Rectal smooth muscle tissue (tissue), 1 donor: Measurements from ENCODE around the gene BRD9.
"Not testable (repeated sequence)": the region's sequence is repeated elsewhere in the genome, so short reads cannot be mapped to it uniquely, and the experiment has no call there.

Source experiments
- H3K27ac ChIP-seq: one replicate; pipeline ENCODE4 v1.7.0; 2013; ENCODE audit warnings: low read depth, low read length, inconsistent platforms
- H3K27me3 ChIP-seq: one replicate; pipeline ENCODE4 v1.7.0; 2013; ENCODE audit warnings: low read length; ENCODE audit not compliant: control insufficient read depth, insufficient read depth
- H3K36me3 ChIP-seq: one replicate; pipeline ENCODE4 v1.7.0; 2013; ENCODE audit warnings: low read length; ENCODE audit not compliant: control insufficient read depth, insufficient read depth
- H3K4me1 ChIP-seq: one replicate; pipeline ENCODE4 v1.7.0; 2013; ENCODE audit warnings: low read length; ENCODE audit not compliant: control insufficient read depth, insufficient read depth
- H3K4me3 ChIP-seq: one replicate; pipeline ENCODE4 v1.7.0; 2013; ENCODE audit warnings: low read length
- H3K9ac ChIP-seq: one replicate; pipeline ENCODE4 v1.7.0; 2013; ENCODE audit warnings: low read length

The BRD9 gene

DNA sequence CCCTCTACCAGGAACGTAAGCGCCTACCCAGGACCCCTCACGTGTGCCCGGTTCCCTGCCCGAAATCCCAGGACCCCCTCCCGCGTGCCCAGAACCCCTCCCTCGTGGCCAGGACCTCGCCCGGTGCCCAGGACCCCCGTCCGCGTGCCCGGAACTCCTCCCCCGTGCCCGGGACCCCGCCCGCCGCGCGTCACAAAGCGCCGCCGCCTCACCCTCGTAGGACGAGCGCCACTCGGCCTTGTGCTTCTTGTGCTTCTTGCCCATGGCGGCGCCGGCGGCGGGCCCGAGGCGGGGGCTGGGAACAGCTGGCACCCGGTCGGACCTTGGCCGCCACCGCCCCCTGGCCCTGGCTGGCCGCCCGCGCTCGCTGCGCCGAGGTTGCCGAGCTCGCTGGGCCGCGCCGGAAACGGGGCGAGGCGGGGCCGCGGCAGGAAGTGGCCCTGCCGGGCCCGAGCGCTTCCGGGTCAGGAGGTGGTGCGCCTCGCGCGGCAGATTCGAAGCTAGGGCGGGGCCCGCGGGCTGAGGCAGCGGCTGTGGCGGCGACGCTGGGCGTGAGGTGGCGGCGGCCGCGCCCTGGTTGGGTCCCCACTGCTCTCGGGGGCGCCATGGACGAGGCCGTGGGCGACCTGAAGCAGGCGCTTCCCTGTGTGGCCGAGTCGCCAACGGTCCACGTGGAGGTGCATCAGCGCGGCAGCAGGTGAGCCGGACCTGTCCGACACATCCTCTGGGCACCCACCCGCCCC is at the start of gene BRD9, which contains the start of gene TRIP13:
Gene BRD9 (minus strand): TSS at position 408 of the 743 bp plus-strand sequence. CDS start 144 bp downstream, at position 264.
Gene TRIP13 (plus strand): TSS at position 491 of the 743 bp plus-strand sequence. CDS start 115 bp downstream, at position 606.
- Histone ChIP-seq H3K4me3 (peak within 1 kb of the TSS; percentile 85), H3K27me3 (no peaks in the 10 kb centered on the region), H3K36me3 (peaks cover 13% of the 10 kb centered on the region), H3K4me1 (peaks cover 5% of the 10 kb centered on the region), H3K27ac (peak within 1 kb of the TSS; percentile 75), H3K9ac (peak within 1 kb of the TSS; percentile 34)

DNA sequence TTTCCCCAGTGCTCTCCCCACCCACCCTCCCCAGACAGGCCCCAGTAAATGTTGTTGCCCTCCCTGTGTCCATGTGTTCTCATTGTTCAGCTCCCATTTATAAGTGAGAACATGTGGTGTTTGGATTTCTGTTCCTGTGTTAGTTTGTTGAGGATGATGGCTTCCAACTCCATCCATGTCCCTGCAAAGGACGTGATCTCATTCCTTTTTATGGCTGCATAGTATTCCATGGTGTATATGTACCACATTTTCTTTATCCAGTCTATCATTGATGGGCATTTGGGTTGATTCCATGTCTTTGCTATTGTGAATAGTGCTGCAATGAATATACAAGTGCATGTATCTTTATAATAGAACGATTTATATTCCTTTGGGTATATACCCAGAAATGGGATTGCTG is 48.1 kb upstream of the BRD9 start:
- H3K4me1 ChIP-seq, H3K4me3 ChIP-seq, H3K27me3 ChIP-seq, H3K9ac ChIP-seq, H3K36me3 ChIP-seq, H3K27ac ChIP-seq: not testable (repeated sequence)

DNA sequence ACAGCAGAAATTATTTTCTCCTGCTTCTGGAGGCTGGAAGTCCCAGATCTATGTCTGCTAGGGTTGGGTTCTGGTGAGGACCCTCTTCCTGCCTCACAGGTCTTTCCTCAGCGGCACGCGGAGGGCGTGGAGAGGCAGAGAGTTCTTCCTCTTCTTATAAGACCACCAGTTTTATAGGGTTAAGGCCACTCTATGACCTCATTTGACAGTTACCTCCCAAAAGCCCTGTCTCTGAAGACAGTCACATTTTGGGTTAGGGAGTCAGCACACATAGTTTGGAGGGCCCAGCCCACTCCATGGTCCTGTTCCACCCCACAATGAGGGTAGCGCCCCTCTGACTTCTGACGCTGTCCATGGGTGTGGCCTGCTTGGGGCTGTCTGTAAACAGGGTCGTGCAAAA is 46.8 kb upstream of the BRD9 start:
- Histone ChIP-seq H3K27me3 (peaks cover 2% of the 10 kb centered on the region), H3K27ac (no peak overlapping the region), H3K9ac (no peak overlapping the region), H3K4me1 (no peaks in the 10 kb centered on the region), H3K36me3 (no peaks in the 10 kb centered on the region), H3K4me3 (no peak overlapping the region)

DNA sequence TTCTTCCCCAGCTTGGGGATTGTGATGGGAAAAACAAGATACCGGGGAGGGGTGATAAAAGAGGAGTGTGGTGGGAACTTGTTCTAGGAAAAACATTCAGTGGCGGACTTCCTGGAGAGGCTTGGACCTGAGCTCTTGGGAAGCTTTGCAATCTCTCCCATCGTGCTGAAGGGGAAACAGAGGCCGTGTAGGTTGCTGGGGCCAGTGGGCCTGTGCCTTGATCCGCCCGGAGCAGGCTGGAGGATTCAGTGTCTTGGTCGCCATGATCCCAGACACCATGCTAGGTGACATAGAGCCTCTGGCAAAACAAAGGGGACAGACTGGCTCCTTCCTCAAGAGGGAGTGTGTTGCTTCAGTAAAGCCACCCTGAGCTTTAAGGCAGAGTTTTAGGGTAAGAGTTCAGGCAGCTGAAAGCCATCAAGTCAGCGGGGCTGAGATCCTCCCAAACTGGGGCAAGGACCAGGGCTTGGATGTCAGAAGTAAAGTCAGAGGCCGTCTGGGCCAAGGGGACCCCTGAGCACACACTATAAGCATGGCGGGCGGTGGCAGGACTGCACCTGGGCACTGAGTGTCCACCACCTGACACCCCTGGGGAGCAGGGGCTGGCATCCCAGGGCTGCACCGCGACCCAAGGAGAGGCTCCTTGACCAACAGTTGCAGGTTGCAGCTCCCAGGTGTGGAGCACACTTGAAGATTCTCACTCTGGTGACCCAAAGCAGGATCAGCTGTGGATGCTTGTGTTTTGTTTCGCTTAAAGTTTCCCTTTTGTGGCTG is 44.7 kb upstream of the BRD9 start:
- no peaks in the 10 kb centered on the region for H3K4me1 ChIP-seq

GRCh38 chr5:936149-937144 is 43.8 kb upstream of the BRD9 start:
- no peaks in the 10 kb centered on the region for H3K27me3 ChIP-seq
- no peak overlapping the region for H3K4me3 ChIP-seq
- H3K4me1 ChIP-seq = no peaks in the 10 kb centered on the region
- no peak overlapping the region for H3K27ac ChIP-seq
- H3K9ac ChIP-seq = no peak overlapping the region
- no peaks in the 10 kb centered on the region for H3K36me3 ChIP-seq

More for the DNA sequence above, 44.7 kb upstream of the BRD9 start:
- Histone ChIP-seq H3K9ac (no peak overlapping the region), H3K36me3 (no peaks in the 10 kb centered on the region), H3K27ac (no peak overlapping the region), H3K27me3 (no peaks in the 10 kb centered on the region), H3K4me3 (no peak overlapping the region)

GRCh38 chr5:935510-936084 is 43.0 kb upstream of the BRD9 start:
- no peak overlapping the region for H3K4me3 ChIP-seq
- H3K27ac ChIP-seq = no peak overlapping the region

DNA sequence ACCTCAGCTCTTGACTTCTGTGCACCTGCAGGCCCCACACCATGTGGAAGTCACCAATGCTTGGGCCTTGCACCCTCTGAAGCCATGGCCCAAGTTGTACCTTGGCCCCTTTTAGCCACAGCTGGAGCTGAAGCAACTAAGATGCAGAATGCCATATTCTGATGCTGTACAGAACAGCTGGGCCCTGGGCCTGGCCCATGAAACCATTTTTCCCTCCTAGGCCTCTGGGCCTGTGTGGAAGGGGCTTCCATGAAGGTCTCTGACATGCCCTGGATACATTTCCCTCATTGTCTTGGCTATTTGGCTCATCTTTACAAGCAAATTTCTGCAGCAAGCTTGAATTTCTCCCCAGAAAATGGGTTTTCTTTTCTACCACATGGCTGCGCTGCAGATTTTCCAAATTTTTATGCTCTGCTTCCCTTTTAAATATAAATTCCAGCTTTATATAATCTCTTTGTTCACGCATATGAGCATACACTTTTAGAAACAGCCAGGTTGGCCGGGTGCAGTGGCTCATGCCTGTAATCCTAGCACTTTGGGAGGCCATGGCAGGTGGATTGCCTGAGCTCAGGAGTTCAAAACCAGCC is 41.9 kb upstream of the BRD9 start:
- not testable (repeated sequence) for H3K9ac ChIP-seq, H3K36me3 ChIP-seq, H3K27ac ChIP-seq, H3K4me1 ChIP-seq, H3K27me3 ChIP-seq, H3K4me3 ChIP-seq

More at GRCh38 chr5:935510-936084, 43.0 kb upstream of the BRD9 start:
- H3K27me3 ChIP-seq = no peaks in the 10 kb centered on the region
- H3K9ac ChIP-seq = no peak overlapping the region
- no peaks in the 10 kb centered on the region for H3K36me3 ChIP-seq
- H3K4me1 ChIP-seq = no peaks in the 10 kb centered on the region

- H3K27me3 ChIP-seq, H3K9ac ChIP-seq, H3K36me3 ChIP-seq, H3K27ac ChIP-seq, H3K4me3 ChIP-seq, H3K4me1 ChIP-seq: not testable (repeated sequence)
Measured at GRCh38 chr5:933951-934350, 41.4 kb upstream of the BRD9 start.

DNA sequence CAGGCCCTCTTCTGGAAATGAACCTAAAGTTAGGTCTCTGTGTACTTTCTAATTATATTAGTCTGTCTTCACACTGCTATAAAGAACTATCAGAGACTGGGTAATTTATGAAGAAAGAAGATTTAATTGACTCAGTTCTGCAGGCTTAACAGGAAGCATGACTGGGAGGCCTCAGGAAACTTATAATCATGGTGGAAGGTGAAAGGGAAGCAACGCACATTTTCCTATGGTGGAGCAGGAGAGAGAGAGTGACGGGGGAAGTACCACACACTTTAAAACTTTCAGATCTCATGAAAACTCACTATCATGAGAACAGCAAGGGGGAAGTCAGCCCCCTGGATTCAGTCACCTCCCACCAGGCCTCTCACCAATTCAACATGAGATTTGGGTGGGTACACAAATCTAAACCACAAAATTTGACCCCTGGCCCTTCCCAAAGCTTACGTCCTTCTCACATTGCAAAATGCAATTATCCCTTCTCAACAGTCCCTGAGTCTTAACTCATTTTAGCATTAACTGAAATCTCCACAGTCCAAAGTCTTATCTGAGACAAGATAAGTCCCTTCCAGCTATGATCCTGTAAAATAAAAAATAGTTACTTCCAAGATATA is 40.8 kb upstream of the BRD9 start:
- Histone ChIP-seq H3K4me3 (no peak overlapping the region), H3K27ac (no peak overlapping the region)

GRCh38 chr5:932628-933250 is 40.1 kb upstream of the BRD9 start:
- no peak overlapping the region for H3K4me3 ChIP-seq
- H3K36me3 ChIP-seq = no peaks in the 10 kb centered on the region
- H3K4me1 ChIP-seq = no peaks in the 10 kb centered on the region
- peak overlapping the region; percentile 27 for H3K27ac ChIP-seq
- no peak overlapping the region for H3K9ac ChIP-seq
- H3K27me3 ChIP-seq = no peaks in the 10 kb centered on the region

More for the DNA sequence above, 40.8 kb upstream of the BRD9 start:
- Histone ChIP-seq H3K4me1 (no peaks in the 10 kb centered on the region), H3K9ac (no peak overlapping the region), H3K27me3 (no peaks in the 10 kb centered on the region), H3K36me3 (no peaks in the 10 kb centered on the region)

DNA sequence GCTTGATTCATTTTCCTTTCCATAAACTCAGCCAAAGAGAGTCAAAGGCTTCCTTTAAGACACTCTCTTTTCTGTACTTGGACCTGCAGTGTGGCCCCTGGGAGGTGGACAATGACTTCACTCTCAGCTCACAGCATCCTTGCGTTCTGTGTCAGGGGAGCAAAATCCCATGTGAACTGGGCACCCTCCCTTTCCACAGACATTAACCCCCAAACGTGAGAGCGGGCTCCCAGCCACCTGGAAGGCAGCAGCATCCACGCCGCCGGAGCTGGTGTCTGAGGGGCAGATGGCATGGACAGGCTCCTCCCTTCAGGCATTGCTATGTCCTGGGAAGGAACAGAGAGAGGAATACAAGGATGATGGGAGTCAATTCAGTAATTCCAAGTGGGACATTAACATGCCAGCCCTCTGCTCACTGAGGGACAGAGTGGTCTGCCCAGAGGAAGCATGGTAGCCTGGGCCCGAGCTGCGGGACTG is 39.6 kb upstream of the BRD9 start:
- H3K4me1 ChIP-seq = no peaks in the 10 kb centered on the region
- H3K36me3 ChIP-seq = no peaks in the 10 kb centered on the region
- H3K27ac ChIP-seq = no peak overlapping the region
- no peak overlapping the region for H3K9ac ChIP-seq
- H3K4me3 ChIP-seq = no peak overlapping the region
- no peaks in the 10 kb centered on the region for H3K27me3 ChIP-seq
